OCI-LY1 (cell line): ENCODE data around the gene RIOK1.

Experiments used
- H2AFZ ChIP-seq: fragments of 200-600 bp; sonication (generic), shearing (Covaris generic); 2 replicates; pipeline ENCODE4 v1.6.0; 2014; ENCODE audit warnings: antibody characterized with exemption, mild to moderate bottlenecking, low read length
- H3F3A ChIP-seq: fragments of 200-600 bp; sonication (generic), shearing (Covaris generic); 2 replicates; pipeline ENCODE4 v1.6.0; 2014; ENCODE audit warnings: mild to moderate bottlenecking, antibody characterized with exemption, low read length, moderate library complexity; ENCODE audit not compliant: insufficient read depth
- H3K27ac ChIP-seq: fragments of 200-600 bp; sonication (generic); 2 replicates; pipeline ENCODE4 v1.5.1; 2014; ENCODE audit warnings: low read length, mixed run types, mild to moderate bottlenecking, low read depth; ENCODE audit not compliant: poor library complexity, severe bottlenecking
- H3K27me3 ChIP-seq: fragments of 200-600 bp; sonication (generic); 2 replicates; pipeline ENCODE4 v1.6.0; 2014; ENCODE audit warnings: antibody characterized with exemption, mild to moderate bottlenecking, low read length, moderate library complexity; ENCODE audit not compliant: insufficient read depth
- H3K36me3 ChIP-seq: fragments of 200-600 bp; sonication (generic); 2 replicates; pipeline ENCODE4 v1.6.1; 2014; ENCODE audit warnings: mild to moderate bottlenecking, antibody characterized with exemption, low read length, moderate library complexity, mixed read lengths; ENCODE audit not compliant: insufficient read depth
- H3K4me1 ChIP-seq: fragments of 200-600 bp; sonication (generic); 2 replicates; pipeline ENCODE4 v1.5.1; 2014; ENCODE audit warnings: mild to moderate bottlenecking, low read length, moderate library complexity; ENCODE audit not compliant: insufficient read depth, severe bottlenecking
- H3K4me2 ChIP-seq: fragments of 200-600 bp; sonication (generic), shearing (Covaris generic); 2 replicates; pipeline ENCODE4 v1.6.1; 2014; ENCODE audit warnings: low read length
- H3K4me3 ChIP-seq: fragments of 200-600 bp; sonication (generic); 2 replicates; pipeline ENCODE4 v1.5.1; 2014; ENCODE audit warnings: low read length, low read depth, mild to moderate bottlenecking, mixed read lengths; ENCODE audit not compliant: poor library complexity, severe bottlenecking
- H3K79me2 ChIP-seq: fragments of 200-600 bp; shearing (Covaris generic); 2 replicates; pipeline ENCODE4 v1.6.1; 2016; ENCODE audit warnings: mixed run types, low read length, mixed read lengths; ENCODE audit not compliant: insufficient read depth
- H3K9ac ChIP-seq: fragments of 200-600 bp; sonication (generic), shearing (Covaris generic); 2 replicates; pipeline ENCODE4 v1.6.1; 2014; ENCODE audit warnings: mild to moderate bottlenecking, low read length, mixed read lengths
- H3K9me2 ChIP-seq: fragments of 200-600 bp; sonication (generic), shearing (Covaris generic); 2 replicates; pipeline ENCODE4 v1.6.1; 2014; ENCODE audit warnings: low read depth, mild to moderate bottlenecking, low read length, mixed read lengths
- H3K9me3 ChIP-seq: fragments of 200-600 bp; shearing (Covaris generic); 2 replicates; pipeline ENCODE4 v1.6.1; 2014; ENCODE audit warnings: low read length, mixed read lengths
- H4K20me1 ChIP-seq: fragments of 200-600 bp; sonication (generic), shearing (Covaris generic); 2 replicates; pipeline ENCODE4 v1.6.0; 2016; ENCODE audit warnings: mild to moderate bottlenecking, low read length; ENCODE audit not compliant: insufficient read depth
- EZH2 ChIP-seq: fragments of 200-600 bp; sonication (generic), shearing (Covaris generic); IDR thresholded peaks from 2 replicates; pipeline ENCODE4 v1.8.0; 2017; ENCODE audit warnings: borderline replicate concordance, mixed run types, mild to moderate bottlenecking, antibody characterized with exemption, low read length, moderate library complexity, mixed read lengths
- TF ChIP-seq, protein P1 (sequence below): fragments of 200-600 bp; sonication (generic), shearing (Covaris generic); IDR thresholded peaks from 2 replicates; pipeline ENCODE4 v1.5.1; 2017; ENCODE audit warnings: mild to moderate bottlenecking, antibody characterized with exemption, low read length, moderate library complexity, mixed read lengths

RIOK1 gene

DNA sequence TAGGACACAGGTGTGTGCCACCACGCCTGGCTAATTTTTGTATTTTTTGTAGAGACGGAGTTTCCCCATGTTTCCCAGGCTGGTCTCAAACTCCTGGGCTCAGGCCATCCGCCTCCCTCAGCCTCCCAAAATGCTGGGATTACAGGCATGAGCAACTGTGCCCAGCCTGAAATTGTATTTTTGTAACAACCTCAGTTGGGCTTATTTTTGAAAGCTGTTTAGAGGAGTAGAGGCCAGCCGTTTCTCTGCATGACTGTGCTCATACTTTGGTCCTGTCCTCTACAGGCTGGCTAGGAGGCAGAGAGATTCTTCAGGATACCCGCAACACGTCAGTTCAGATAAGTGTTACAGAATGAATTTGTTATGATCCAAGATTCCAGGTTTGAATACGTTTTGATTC, 22.2 kb upstream of the RIOK1 start:
- no peaks in the 10 kb centered on the region for H3K27me3 ChIP-seq
- no peak overlapping the region for H3K27ac ChIP-seq
- H3K9ac ChIP-seq = no peak overlapping the region
- no peaks in the 10 kb centered on the region for H3K4me1 ChIP-seq
- no peak overlapping the region for H3K4me2 ChIP-seq
- no peak overlapping the region for H3K4me3 ChIP-seq
- H3K79me2 ChIP-seq = no peaks in the 10 kb centered on the region
- no peaks in the 10 kb centered on the region for H4K20me1 ChIP-seq
- no peaks in the 10 kb centered on the region for H3K9me3 ChIP-seq
- no peak overlapping the region for H2AFZ ChIP-seq
- H3F3A ChIP-seq = no peaks in the 10 kb centered on the region
- no peaks in the 10 kb centered on the region for H3K36me3 ChIP-seq
- TF ChIP-seq EZH2 = no peak
- no peaks in the 10 kb centered on the region for H3K9me2 ChIP-seq

DNA sequence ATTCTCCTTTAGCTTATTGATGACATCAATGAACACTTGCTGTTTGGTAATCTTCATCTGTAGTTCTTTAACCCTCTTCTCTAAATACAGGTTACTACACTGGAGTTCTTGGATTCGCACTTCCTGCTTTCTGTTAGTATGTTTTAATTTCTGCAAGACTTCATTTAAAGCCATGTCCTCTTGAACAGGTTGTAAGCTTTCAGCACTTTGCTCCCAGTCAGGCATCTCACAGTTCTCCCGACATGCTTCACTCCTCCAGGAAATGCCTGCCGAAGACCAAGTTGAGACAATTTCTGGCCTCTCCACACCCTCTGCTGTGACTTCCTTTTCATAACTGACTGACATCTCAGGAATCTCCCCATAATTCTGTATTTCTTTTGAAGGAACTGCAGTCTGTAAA, 15.9 kb upstream of the RIOK1 start:
- H3K27me3 ChIP-seq = no peaks in the 10 kb centered on the region
- TF ChIP-seq, protein P1, sequence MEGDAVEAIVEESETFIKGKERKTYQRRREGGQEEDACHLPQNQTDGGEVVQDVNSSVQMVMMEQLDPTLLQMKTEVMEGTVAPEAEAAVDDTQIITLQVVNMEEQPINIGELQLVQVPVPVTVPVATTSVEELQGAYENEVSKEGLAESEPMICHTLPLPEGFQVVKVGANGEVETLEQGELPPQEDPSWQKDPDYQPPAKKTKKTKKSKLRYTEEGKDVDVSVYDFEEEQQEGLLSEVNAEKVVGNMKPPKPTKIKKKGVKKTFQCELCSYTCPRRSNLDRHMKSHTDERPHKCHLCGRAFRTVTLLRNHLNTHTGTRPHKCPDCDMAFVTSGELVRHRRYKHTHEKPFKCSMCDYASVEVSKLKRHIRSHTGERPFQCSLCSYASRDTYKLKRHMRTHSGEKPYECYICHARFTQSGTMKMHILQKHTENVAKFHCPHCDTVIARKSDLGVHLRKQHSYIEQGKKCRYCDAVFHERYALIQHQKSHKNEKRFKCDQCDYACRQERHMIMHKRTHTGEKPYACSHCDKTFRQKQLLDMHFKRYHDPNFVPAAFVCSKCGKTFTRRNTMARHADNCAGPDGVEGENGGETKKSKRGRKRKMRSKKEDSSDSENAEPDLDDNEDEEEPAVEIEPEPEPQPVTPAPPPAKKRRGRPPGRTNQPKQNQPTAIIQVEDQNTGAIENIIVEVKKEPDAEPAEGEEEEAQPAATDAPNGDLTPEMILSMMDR = no peak
- no peak for TF ChIP-seq EZH2
- H4K20me1 ChIP-seq = no peaks in the 10 kb centered on the region
- H3K9me3 ChIP-seq = no peaks in the 10 kb centered on the region
- H3K9ac ChIP-seq = no peak overlapping the region
- no peaks in the 10 kb centered on the region for H3K9me2 ChIP-seq
- no peak overlapping the region for H2AFZ ChIP-seq
- no peaks in the 10 kb centered on the region for H3K4me1 ChIP-seq
- no peaks in the 10 kb centered on the region for H3K79me2 ChIP-seq
- no peaks in the 10 kb centered on the region for H3F3A ChIP-seq
- no peaks in the 10 kb centered on the region for H3K36me3 ChIP-seq
- H3K4me2 ChIP-seq = no peak overlapping the region
- H3K27ac ChIP-seq = no peak overlapping the region
- no peak overlapping the region for H3K4me3 ChIP-seq

DNA sequence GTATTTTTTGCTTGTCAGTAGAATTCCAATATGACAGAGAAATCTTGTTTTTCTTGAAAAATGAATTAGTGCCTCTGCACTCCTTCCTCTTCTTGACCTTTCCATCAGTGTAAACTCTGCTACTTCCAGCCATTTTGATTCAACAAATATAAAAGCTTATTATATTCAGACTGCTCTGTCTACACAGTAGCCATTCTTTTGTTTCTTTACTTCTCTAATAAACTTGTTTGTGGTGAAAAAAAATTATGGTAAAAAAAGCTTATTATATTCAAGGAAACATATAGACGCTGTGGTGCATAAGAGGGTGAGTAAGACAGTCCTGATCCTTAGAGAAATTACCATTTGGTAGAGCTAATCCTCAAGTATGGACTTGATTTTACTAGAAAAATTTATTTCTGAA, 11.6 kb upstream of the RIOK1 start:
- H3F3A ChIP-seq = no peaks in the 10 kb centered on the region
- H4K20me1 ChIP-seq = no peaks in the 10 kb centered on the region
- no peak overlapping the region for H3K9ac ChIP-seq
- no peak overlapping the region for H3K4me3 ChIP-seq
- no peak overlapping the region for H2AFZ ChIP-seq
- H3K79me2 ChIP-seq = no peaks in the 10 kb centered on the region
- H3K4me1 ChIP-seq = no peaks in the 10 kb centered on the region
- TF ChIP-seq, protein P1 = no peak
- TF ChIP-seq EZH2 = no peak
- no peaks in the 10 kb centered on the region for H3K9me2 ChIP-seq
- no peaks in the 10 kb centered on the region for H3K27me3 ChIP-seq
- H3K4me2 ChIP-seq = no peak overlapping the region
- H3K36me3 ChIP-seq = no peaks in the 10 kb centered on the region
- no peak overlapping the region for H3K27ac ChIP-seq
- no peaks in the 10 kb centered on the region for H3K9me3 ChIP-seq

DNA sequence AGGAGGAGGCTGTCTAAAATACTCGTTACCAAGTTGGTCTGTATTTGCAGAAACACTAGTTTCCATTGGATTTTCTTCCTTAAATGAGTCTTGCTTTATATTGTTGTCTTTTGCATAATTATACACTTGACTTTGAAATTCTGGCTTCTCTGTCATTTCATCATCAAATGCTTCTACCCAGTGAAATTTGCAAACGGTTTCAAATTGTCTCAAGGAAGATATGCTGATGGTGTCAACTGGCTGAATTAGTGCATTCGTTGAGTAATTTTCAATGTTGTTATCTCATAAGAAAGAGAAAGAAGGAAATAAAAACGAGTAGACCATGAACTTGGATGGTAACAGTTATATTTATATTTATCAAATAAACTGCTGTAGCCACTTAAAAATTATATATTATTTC, 10.9 kb upstream of the RIOK1 start:
- H2AFZ ChIP-seq = no peak overlapping the region

More for the DNA sequence above, 10.9 kb upstream of the RIOK1 start:
- H3K79me2 ChIP-seq = no peaks in the 10 kb centered on the region
- no peak overlapping the region for H3K9ac ChIP-seq
- no peaks in the 10 kb centered on the region for H3F3A ChIP-seq
- no peak overlapping the region for H3K27ac ChIP-seq
- H4K20me1 ChIP-seq = no peaks in the 10 kb centered on the region
- no peaks in the 10 kb centered on the region for H3K27me3 ChIP-seq
- H3K4me3 ChIP-seq = no peak overlapping the region
- no peaks in the 10 kb centered on the region for H3K9me2 ChIP-seq
- H3K4me2 ChIP-seq = no peak overlapping the region
- TF ChIP-seq EZH2 = no peak
- TF ChIP-seq, protein P1 = no peak
- no peaks in the 10 kb centered on the region for H3K36me3 ChIP-seq
- no peaks in the 10 kb centered on the region for H3K4me1 ChIP-seq
- no peaks in the 10 kb centered on the region for H3K9me3 ChIP-seq
